WTC11 (cell line): ENCODE data around the gene MRPL52. TPM values are rescaled to one million over a fixed set of nuclear protein-coding genes. Genes with fewer than 3 reads are reported as not detected.
A peak's percentile ranks its signal among the peaks of the same experiment; 100 is the strongest.

Experiments used
- ATAC-seq: fragments of 200-7000 bp; cut with Tn5 transposase; 2 replicates; pipeline ENCODE4 v1.10.0; 2021; ENCODE audit warnings: mild to moderate bottlenecking, moderate library complexity
- CTCF ChIA-PET: fragments of 300-600 bp; sonication (Branson Sonifier 250); formaldehyde crosslinking; loops from one replicate; lab custom pipeline; 2021; ENCODE audit warnings: antibody characterized with exemption; lab: Charles Lee
- POLR2A ChIA-PET: fragments of 350-600 bp; sonication (Branson Sonifier 250); formaldehyde crosslinking; loops from one replicate; lab custom pipeline; 2021; ENCODE audit warnings: antibody characterized with exemption; lab: Charles Lee
- DNase-seq: peaks from one replicate; pipeline ENCODE4 v3.0.0; 2021; ENCODE audit warnings: low spot score
- H3K27ac Mint-ChIP-seq: 2 replicates; pipeline ENCODE4 v1.8.0; 2021; ENCODE audit warnings: mixed read lengths
- H3K27me3 Mint-ChIP-seq: 2 replicates; pipeline ENCODE4 v1.8.0; 2021; ENCODE audit warnings: low read depth, mild to moderate bottlenecking, moderate library complexity, mixed read lengths
- H3K36me3 Mint-ChIP-seq: 2 replicates; pipeline ENCODE4 v1.8.0; 2021; ENCODE audit warnings: mixed read lengths
- H3K4me1 Mint-ChIP-seq: 2 replicates; pipeline ENCODE4 v1.8.0; 2022; ENCODE audit warnings: mixed read lengths
- H3K4me3 Mint-ChIP-seq: 2 replicates; pipeline ENCODE4 v1.8.0; 2021; ENCODE audit warnings: mild to moderate bottlenecking, moderate library complexity, mixed read lengths
- H3K9me3 Mint-ChIP-seq: 2 replicates; pipeline ENCODE4 v1.8.0; 2021; ENCODE audit warnings: mixed read lengths
- AR ChIP-seq: fragments of 250-450 bp; sonication (Bioruptor Pico); IDR thresholded peaks from 2 replicates; pipeline ENCODE4 v1.9.0; 2021; ENCODE audit warnings: mild to moderate bottlenecking
- CREM ChIP-seq: sonication (generic); formaldehyde crosslinking; IDR thresholded peaks from 2 replicates; pipeline ENCODE4 v1.8.1; 2022; ENCODE audit warnings: mild to moderate bottlenecking, missing genetic modification reagents, moderate library complexity
- GABPB1 ChIP-seq: sonication (generic); formaldehyde crosslinking; IDR thresholded peaks from 2 replicates; pipeline ENCODE4 v1.8.1; 2023; ENCODE audit warnings: mild to moderate bottlenecking, missing genetic modification reagents
- IRF1 ChIP-seq: sonication (generic); formaldehyde crosslinking; IDR thresholded peaks from 2 replicates; pipeline ENCODE4 v1.8.0; 2023; ENCODE audit warnings: missing genetic modification reagents
- IRF2 ChIP-seq: sonication (generic); formaldehyde crosslinking; IDR thresholded peaks from 2 replicates; pipeline ENCODE4 v1.8.0; 2022; ENCODE audit warnings: low read depth, missing genetic modification reagents, borderline replicate concordance
- NFE2L1 ChIP-seq: sonication (generic); formaldehyde crosslinking; IDR thresholded peaks from 2 replicates; pipeline ENCODE4 v1.8.1; 2023; ENCODE audit warnings: missing genetic modification reagents
- PREB ChIP-seq: sonication (generic); formaldehyde crosslinking; IDR thresholded peaks from 2 replicates; pipeline ENCODE4 v1.8.1; 2022; ENCODE audit warnings: mild to moderate bottlenecking, missing genetic modification reagents, moderate library complexity, borderline replicate concordance
- SMAD3 ChIP-seq: sonication (generic); formaldehyde crosslinking; IDR thresholded peaks from 2 replicates; pipeline ENCODE4 v1.8.0; 2022; ENCODE audit warnings: missing genetic modification reagents, mild to moderate bottlenecking, borderline replicate concordance
- TCF7 ChIP-seq: sonication (generic); formaldehyde crosslinking; IDR thresholded peaks from 2 replicates; pipeline ENCODE4 v1.8.0; 2022; ENCODE audit warnings: mild to moderate bottlenecking, low read depth, missing genetic modification reagents, moderate library complexity
- ZBTB43 ChIP-seq: sonication (generic); formaldehyde crosslinking; IDR thresholded peaks from 2 replicates; pipeline ENCODE4 v1.8.1; 2023; ENCODE audit warnings: mild to moderate bottlenecking, missing genetic modification reagents
- ZNF138 ChIP-seq: sonication (generic); formaldehyde crosslinking; conservative IDR thresholded peaks from 2 replicates; pipeline ENCODE4 v1.8.1; 2022; ENCODE audit warnings: mild to moderate bottlenecking, moderate library complexity, missing genetic modification reagents
- ZNF416 ChIP-seq: fragments of 250-450 bp; sonication (Bioruptor Pico); IDR thresholded peaks from 2 replicates; pipeline ENCODE4 v1.9.0; 2021; ENCODE audit warnings: mild to moderate bottlenecking, inconsistent platforms
- ZNF423 ChIP-seq: fragments of 250-450 bp; sonication (Bioruptor Pico); IDR thresholded peaks from 2 replicates; pipeline ENCODE4 v2.1.2; 2022; ENCODE audit warnings: mild to moderate bottlenecking, moderate library complexity
- total RNA-seq: library from RNA; stranded (reverse); gene quantifications from 3 replicates; pipeline ENCODE4 v1.2.3, GENCODE V29; 2021
- TF ChIP-seq, protein P1 (sequence below): sonication (generic); formaldehyde crosslinking; IDR thresholded peaks from 2 replicates; pipeline ENCODE4 v1.8.0; 2022; ENCODE audit warnings: mild to moderate bottlenecking, missing genetic modification reagents

The MRPL52 gene
- total RNA-seq, 1 experiment from 2014 or later = 170 TPM

- H3K36me3 Mint-ChIP-seq = no peaks in the 10 kb centered on the region
- no peak for TF ChIP-seq IRF1 (CRISPR knock-in tag)
- no peak for TF ChIP-seq AR (CRISPR knock-in tag)
- TF ChIP-seq PREB = no peak
- TF ChIP-seq, all 79 proteins: peak for 0
- ChIA-PET CTCF (interaction anchor here (1.3 to 7.8 kb wide), 13 partner anchors 7 to 250 kb away, joined by 3 to 280 read pairs (median 19); partner anchors contain the start of genes LRP10, MMP14 and OXA1L), POLR2A (interaction anchor here (1.3 to 6.5 kb wide), 7 partner anchors 10 to 66 kb away, joined by 4 to 81 read pairs (median 13); partner anchors contain the start of genes MMP14, OXA1L and REM2)
- H3K27me3 Mint-ChIP-seq = peaks cover 6% of the 10 kb centered on the region
- no peaks in the 10 kb centered on the region for H3K9me3 Mint-ChIP-seq
- ATAC-seq (no peak), DNase-seq (no peak)
- peaks cover 52% of the 10 kb centered on the region for H3K4me1 Mint-ChIP-seq
- H3K27ac Mint-ChIP-seq = no peak overlapping the region
- peak overlapping the region; percentile 77; the same call in 1 of the 2 replicates for H3K4me3 Mint-ChIP-seq
Observed at GRCh38 chr14:22820731-22821130, 9.0 kb upstream of the MRPL52 start.

DNA sequence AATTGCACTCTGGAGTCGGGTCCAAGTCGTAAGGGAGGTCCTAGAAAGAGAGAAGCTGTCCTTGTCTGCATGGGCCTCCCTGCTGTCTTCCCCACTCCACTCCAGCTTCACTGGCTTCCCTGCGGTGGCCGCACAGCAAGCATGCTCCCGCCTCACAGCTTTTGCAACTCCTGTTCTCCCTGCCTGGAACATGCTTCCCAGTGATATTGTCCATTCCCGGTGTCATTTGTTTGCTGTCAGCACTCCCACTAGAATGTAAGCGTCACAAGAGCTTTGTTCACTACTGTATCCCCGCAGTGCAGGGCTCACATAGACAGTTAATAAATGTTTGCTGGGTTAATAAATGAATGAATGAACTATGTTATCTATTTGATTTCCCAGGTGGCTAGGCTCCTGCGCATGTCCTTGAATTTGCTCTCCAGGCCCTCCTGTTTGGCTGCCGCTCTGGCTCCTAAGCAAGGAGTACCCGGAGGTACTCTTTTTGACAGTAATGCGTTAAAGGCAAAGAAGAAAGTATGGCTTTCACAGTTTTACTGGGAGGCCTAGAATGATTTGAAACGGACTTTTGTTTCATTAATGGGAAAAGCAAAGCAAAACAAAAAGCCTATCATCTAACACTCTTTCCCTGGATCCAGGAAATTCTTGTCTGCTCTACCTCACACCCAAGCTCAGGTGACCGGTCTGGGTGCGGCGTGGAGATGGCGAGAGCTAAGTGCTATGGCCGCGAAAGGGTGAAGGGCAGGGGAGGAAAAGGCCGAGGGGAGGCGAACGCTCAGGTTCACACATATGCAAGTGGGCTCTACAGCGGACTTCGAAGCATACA is 8.3 kb upstream of the MRPL52 start:
- Mint-ChIP-seq H3K4me3 (peak overlapping the region; percentile 77), H3K36me3 (no peaks in the 10 kb centered on the region), H3K27ac (peak overlapping the region; percentile 15), H3K9me3 (no peaks in the 10 kb centered on the region), H3K27me3 (peaks cover 6% of the 10 kb centered on the region), H3K4me1 (peaks cover 48% of the 10 kb centered on the region)
- ATAC-seq (no peak), DNase-seq (no peak)
- CTCF ChIA-PET = interaction anchor here (0.6 to 7.8 kb wide), 21 partner anchors 8 to 261 kb away, joined by 3 to 280 read pairs (median 13); partner anchors contain the start of genes AJUBA, HAUS4, LRP10 and MMP14
- POLR2A ChIA-PET = interaction anchor here (0.5 to 6.5 kb wide), 20 partner anchors 8 to 241 kb away, joined by 3 to 81 read pairs (median 4); partner anchors contain the start of genes HAUS4, LRP10, MMP14 and OXA1L
- TF ChIP-seq NFE2L1 (CRISPR knock-in tag) = 0 out of 2 replicates have a peak, but pooled peaks have one; percentile 45
- TF ChIP-seq, protein P1, sequence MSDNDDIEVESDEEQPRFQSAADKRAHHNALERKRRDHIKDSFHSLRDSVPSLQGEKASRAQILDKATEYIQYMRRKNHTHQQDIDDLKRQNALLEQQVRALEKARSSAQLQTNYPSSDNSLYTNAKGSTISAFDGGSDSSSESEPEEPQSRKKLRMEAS (CRISPR knock-in tag) = peak; percentile 62; the same call in 1 of the 2 replicates
- no peak for TF ChIP-seq ZNF416
- no peak for TF ChIP-seq ZBTB43 (CRISPR knock-in tag)
- TF ChIP-seq SMAD3 (CRISPR knock-in tag) = peak; percentile 43; the same call in 1 of the 2 replicates
- TF ChIP-seq GABPB1 (CRISPR knock-in tag) = peak; percentile 78
- peak; percentile 66; the same call in 1 of the 2 replicates for TF ChIP-seq ZNF423 (CRISPR knock-in tag)
- no peak for TF ChIP-seq IRF2 (CRISPR knock-in tag)

GRCh38 chr14:22822016-22822570 is 7.6 kb upstream of the MRPL52 start:
- Mint-ChIP-seq H3K27me3 (peaks cover 6% of the 10 kb centered on the region), H3K9me3 (no peaks in the 10 kb centered on the region), H3K36me3 (no peaks in the 10 kb centered on the region), H3K4me3 (peak overlapping the region; percentile 77), H3K27ac (peak overlapping the region; percentile 70), H3K4me1 (peaks cover 52% of the 10 kb centered on the region)
- DNase-seq (peak; percentile 80), ATAC-seq (peak; percentile 21)
- no peak for TF ChIP-seq ZNF416
- no peak for TF ChIP-seq ZNF138 (CRISPR knock-in tag)
- TF ChIP-seq, protein P1 (CRISPR knock-in tag) = 0 out of 2 replicates have a peak, but pooled peaks have one; percentile 17
- TF ChIP-seq CREM (CRISPR knock-in tag) = 0 out of 2 replicates have a peak, but pooled peaks have one; percentile 8
- 0 out of 2 replicates have a peak, but pooled peaks have one; percentile 37 for TF ChIP-seq TCF7 (CRISPR knock-in tag)
- ChIA-PET POLR2A (interaction anchor here (0.5 to 6.5 kb wide), 24 partner anchors 8 to 240 kb away, joined by 3 to 81 read pairs (median 6); partner anchors contain the start of genes HAUS4, LRP10, MMP14 and OXA1L), CTCF (interaction anchor here (0.6 to 7.8 kb wide), 40 partner anchors 8 to 312 kb away, joined by 3 to 280 read pairs (median 7); partner anchors contain the start of genes AJUBA, DAD1, HAUS4 and LRP10)
